ENCODE data around the gene UFM1.

GRCh38 chr13:38328699-38329098 is 21.0 kb upstream of the UFM1 start:
- TF ChIP-seq, protein P1, sequence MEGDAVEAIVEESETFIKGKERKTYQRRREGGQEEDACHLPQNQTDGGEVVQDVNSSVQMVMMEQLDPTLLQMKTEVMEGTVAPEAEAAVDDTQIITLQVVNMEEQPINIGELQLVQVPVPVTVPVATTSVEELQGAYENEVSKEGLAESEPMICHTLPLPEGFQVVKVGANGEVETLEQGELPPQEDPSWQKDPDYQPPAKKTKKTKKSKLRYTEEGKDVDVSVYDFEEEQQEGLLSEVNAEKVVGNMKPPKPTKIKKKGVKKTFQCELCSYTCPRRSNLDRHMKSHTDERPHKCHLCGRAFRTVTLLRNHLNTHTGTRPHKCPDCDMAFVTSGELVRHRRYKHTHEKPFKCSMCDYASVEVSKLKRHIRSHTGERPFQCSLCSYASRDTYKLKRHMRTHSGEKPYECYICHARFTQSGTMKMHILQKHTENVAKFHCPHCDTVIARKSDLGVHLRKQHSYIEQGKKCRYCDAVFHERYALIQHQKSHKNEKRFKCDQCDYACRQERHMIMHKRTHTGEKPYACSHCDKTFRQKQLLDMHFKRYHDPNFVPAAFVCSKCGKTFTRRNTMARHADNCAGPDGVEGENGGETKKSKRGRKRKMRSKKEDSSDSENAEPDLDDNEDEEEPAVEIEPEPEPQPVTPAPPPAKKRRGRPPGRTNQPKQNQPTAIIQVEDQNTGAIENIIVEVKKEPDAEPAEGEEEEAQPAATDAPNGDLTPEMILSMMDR (IDR thresholded peaks at IDR 0.05; ENCODE audit: extremely low read depth in 1 of 2, insufficient read depth in 1 of 2, low read depth in 1 of 2, low read length in 2 of 2) = no peak
- no peak for TF ChIP-seq EZH2 (IDR thresholded peaks at IDR 0.05; ENCODE audit: borderline replicate concordance, low read depth, low read length, severe bottlenecking)
- TF ChIP-seq JUN (IDR thresholded peaks at IDR 0.05; ENCODE audit: borderline replicate concordance, insufficient read depth, insufficient read length, low read depth) = no peak
- no peak for TF ChIP-seq POLR2AphosphoS5 (IDR thresholded peaks at IDR 0.05; ENCODE audit: insufficient read depth, low read depth, low read length)
- TF ChIP-seq POLR2A (IDR thresholded peaks at IDR 0.05; ENCODE audit: low read depth, low read length) = no peak

Data from endothelial cell of umbilical vein (primary cell).